GM19193 (cell line): ENCODE results near the gene ARHGEF39.

Source experiments
- POLR2A ChIP-seq: IDR thresholded peaks from 4 replicates; pipeline ENCODE4 v1.6.1; 2011; ENCODE audit not compliant: insufficient read depth, insufficient read length; ENCODE audit errors: extremely low read depth

The ARHGEF39 gene

GRCh38 chr9:35616681-35617459 is 48.1 kb downstream of the ARHGEF39 start:
- TF ChIP-seq POLR2A, result peak; percentile 75

- TF ChIP-seq POLR2A, result no peak
Measured at GRCh38 chr9:35615981-35616680, 48.9 kb downstream of the ARHGEF39 start.

DNA sequence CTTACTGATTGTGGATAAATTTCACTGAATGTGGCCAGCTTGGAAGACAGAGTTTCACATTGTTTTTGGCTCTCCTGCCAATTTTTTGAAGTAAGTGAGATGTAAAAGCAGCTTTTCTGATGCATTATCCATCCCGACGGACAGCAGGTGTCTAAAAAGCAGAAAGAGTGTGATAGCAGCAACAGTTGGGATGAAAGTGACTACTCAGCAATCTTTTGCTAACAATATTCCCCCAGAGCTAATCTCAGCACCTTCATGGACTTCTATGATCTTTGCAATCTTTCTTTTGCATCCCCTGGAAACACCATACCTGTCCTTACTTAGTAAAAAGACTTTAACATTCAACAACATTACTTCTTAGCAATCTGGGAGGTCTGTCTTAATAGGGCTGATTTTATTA is 52.2 kb downstream of the ARHGEF39 start:
- no peak for TF ChIP-seq POLR2A

GRCh38 chr9:35611230-35611797 is 53.7 kb downstream of the ARHGEF39 start:
- no peak for TF ChIP-seq POLR2A

DNA sequence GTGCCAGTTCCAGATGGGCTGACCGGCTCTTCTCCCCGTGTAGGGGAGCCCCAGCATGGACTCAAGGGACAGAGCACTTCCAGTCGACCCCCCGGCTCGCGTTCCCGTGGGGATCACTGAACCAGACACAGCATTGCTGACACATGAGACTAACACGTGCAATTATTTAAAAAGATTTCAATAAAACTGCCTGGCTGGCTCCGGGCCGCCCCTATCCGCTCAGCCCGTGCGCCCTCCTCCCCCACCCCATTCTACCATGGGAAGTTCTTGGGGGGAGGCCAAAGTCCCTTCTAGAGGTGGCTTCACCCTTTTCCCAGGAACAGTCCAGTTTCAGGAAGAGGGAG is 55.2 kb downstream of the ARHGEF39 start:
- TF ChIP-seq POLR2A, result no peak
